ENCODE measurements around the gene HSD17B14. TPM values are rescaled to one million over a fixed set of nuclear protein-coding genes. Genes with fewer than 3 reads are reported as not detected.

The HSD17B14 gene
- total and polyA plus RNA-seq, 2 of the 8 experiments (the other 6 are each of a cell fraction or from before 2014, with no cell fraction given): 8.4 to 25.5 TPM

DNA sequence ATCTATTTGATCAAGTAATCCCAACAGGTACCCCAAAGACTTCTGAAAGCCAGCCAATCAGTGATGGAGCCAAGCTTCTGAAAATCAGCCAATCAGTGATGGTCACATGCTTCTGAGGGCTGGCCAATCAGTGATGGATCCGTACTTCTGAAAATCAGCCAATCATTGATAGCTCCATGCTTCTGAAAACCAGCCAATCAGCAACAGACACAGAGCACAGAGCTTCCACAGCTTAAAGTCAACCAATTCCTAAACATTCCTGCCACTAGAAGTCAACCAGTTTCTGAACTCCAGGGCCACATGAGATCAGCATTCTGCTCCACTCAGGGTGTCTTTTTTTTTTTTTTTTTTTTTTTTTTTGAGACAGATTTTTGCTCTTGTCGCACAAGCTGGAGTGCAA lies 8.2 kb upstream of the HSD17B14 start:
- H3K27me3 ChIP-seq (replicated peaks in 1 of 4; ENCODE audit: control insufficient read depth in 3 of 4, extremely low read depth in 1 of 4, insufficient read depth in 3 of 4, low read length in 3 of 4): no peaks in the 10 kb centered on the region
- H4K91ac ChIP-seq (replicated peaks; ENCODE audit: insufficient read length, low read length): no peak overlapping the region
- no peaks in the 10 kb centered on the region for H3K79me1 ChIP-seq (ENCODE audit: low read depth, low read length)
- no peak overlapping the region for H2BK12ac ChIP-seq (ENCODE audit: low read depth, low read length)
- no peak overlapping the region for H2BK15ac ChIP-seq (ENCODE audit: low read length)
- no peak overlapping the region for H3K27ac ChIP-seq (ENCODE audit: low read depth, low read length)
- DNase-seq (ENCODE audit: low read depth in 1 of 2, low spot score in 2 of 2) (no peak), FAIRE-seq (peak; percentile 85)
- no peak overlapping the region for H4K8ac ChIP-seq (ENCODE audit: extremely low read depth, insufficient read depth, low read length)
- peak; percentile 87 for TF ChIP-seq SP1 (IDR thresholded peaks at IDR 0.05; ENCODE audit: low read depth, low read length)
- no peak for TF ChIP-seq SIRT6 (IDR thresholded peaks at IDR 0.05; ENCODE audit: low read length)
- TF ChIP-seq TAF1 (IDR thresholded peaks at IDR 0.05; ENCODE audit: low read depth, low read length): no peak
- no peak for TF ChIP-seq GTF2F1 (IDR thresholded peaks at IDR 0.05; ENCODE audit: borderline replicate concordance, low read depth, low read length)
- TF ChIP-seq TEAD4 (IDR thresholded peaks at IDR 0.05; ENCODE audit: low read depth, low read length): peak; percentile 76
- no peak for TF ChIP-seq TAF7 (optimal IDR thresholded peaks at IDR 0.05; ENCODE audit: borderline replicate concordance, low read depth, low read length)
- no peak for TF ChIP-seq FOSL1 (IDR thresholded peaks at IDR 0.05; ENCODE audit: insufficient read depth, low read depth, low read length)
- TF ChIP-seq CREB1 (IDR thresholded peaks at IDR 0.05): no peak
- no peak overlapping the region for H2BK20ac ChIP-seq (ENCODE audit: low read length)
- H3K4ac ChIP-seq (replicated peaks; ENCODE audit: insufficient read length, low read depth, low read length): no peak overlapping the region
- H3K23ac ChIP-seq (ENCODE audit: insufficient read length): no peak overlapping the region
- H3K4me3 ChIP-seq (ENCODE audit: extremely low read depth in 1 of 4, insufficient read depth in 2 of 4, low read depth in 3 of 4, low read length in 4 of 4): no peak overlapping the region
- H2AK5ac ChIP-seq (ENCODE audit: low read depth, low read length): no peak overlapping the region
- H3K36me3 ChIP-seq (ENCODE audit: control insufficient read depth in 2 of 4, insufficient read depth in 4 of 4, low read length in 3 of 4): peaks cover 4 to 23% (median 5%) of the 10 kb centered on the region in 4 experiments; a peak in 5 of 8 replicates
- no peak overlapping the region for H2BK120ac ChIP-seq (replicated peaks; ENCODE audit: low read depth, low read length)
- no peak overlapping the region for H2BK5ac ChIP-seq (ENCODE audit: low read depth, low read length)
- ChIA-PET POLR2A (ENCODE audit: partially characterized antibody) (interaction anchor here (0.6 to 2.2 kb wide), 12 partner anchors 10 to 228 kb away, joined by 3 to 6 read pairs (median 3); partner anchors contain the start of genes BCAT2, IZUMO1 and PPP1R15A), CTCF (ENCODE audit: partially characterized antibody) (interaction anchor here (0.6 to 7.8 kb wide), 18 partner anchors 9 to 202 kb away, joined by 3 to 231 read pairs (median 3); no protein-coding TSS in a partner anchor)
- H4K20me1 ChIP-seq (replicated peaks in 1 of 2; ENCODE audit: control insufficient read depth in 1 of 2, insufficient read depth in 2 of 2, low read length in 2 of 2): no peaks in the 10 kb centered on the region
- no peaks in the 10 kb centered on the region for H3K79me2 ChIP-seq (ENCODE audit: control insufficient read depth in 1 of 2, insufficient read depth in 2 of 2, low read length in 2 of 2)
- no peak overlapping the region for H3K56ac ChIP-seq (replicated peaks; ENCODE audit: insufficient read length, low read depth, low read length)
- H2AFZ ChIP-seq (ENCODE audit: low read length): no peak overlapping the region
- H3K18ac ChIP-seq (ENCODE audit: extremely low read depth, low read length): no peak overlapping the region
- no peak overlapping the region for H3K4me2 ChIP-seq (ENCODE audit: insufficient read depth in 1 of 2, low read depth in 2 of 2, low read length in 2 of 2)
- no peaks in the 10 kb centered on the region for H3K23me2 ChIP-seq (ENCODE audit: low read depth, low read length)
- no peaks in the 10 kb centered on the region for H3K9me3 ChIP-seq (ENCODE audit: insufficient read depth in 2 of 2, low read depth in 1 of 2, low read length in 1 of 2)
- H3K4me1 ChIP-seq (replicated peaks in 1 of 4; ENCODE audit: control insufficient read depth in 3 of 4, insufficient read depth in 4 of 4, low read length in 3 of 4): no peaks in the 10 kb centered on the region
- no peak overlapping the region for H3K14ac ChIP-seq (ENCODE audit: insufficient read length)
- no peak overlapping the region for H3K9ac ChIP-seq (replicated peaks in 1 of 4; ENCODE audit: extremely low read depth in 1 of 4, low read depth in 3 of 4, low read length in 3 of 4)
- 82% methylated on average over 2 of the region's 2 CpGs; no CpG with 5 or more reads in 1 of the 2 experiments for WGBS, 2 experiments (ENCODE audit: extremely low coverage in 1 of 2, insufficient coverage in 1 of 2, insufficient read length in 1 of 2, insufficient replicate concordance in 2 of 2, low coverage in 1 of 2, low lambda C conversion rate in 2 of 2, missing lambda C conversion rate in 1 of 2)
- no peak overlapping the region for H4K5ac ChIP-seq (ENCODE audit: insufficient read length, low read depth, low read length)

Data from H1 (cell line).